ENCODE measurements around the gene LRSAM1.

The LRSAM1 gene

DNA sequence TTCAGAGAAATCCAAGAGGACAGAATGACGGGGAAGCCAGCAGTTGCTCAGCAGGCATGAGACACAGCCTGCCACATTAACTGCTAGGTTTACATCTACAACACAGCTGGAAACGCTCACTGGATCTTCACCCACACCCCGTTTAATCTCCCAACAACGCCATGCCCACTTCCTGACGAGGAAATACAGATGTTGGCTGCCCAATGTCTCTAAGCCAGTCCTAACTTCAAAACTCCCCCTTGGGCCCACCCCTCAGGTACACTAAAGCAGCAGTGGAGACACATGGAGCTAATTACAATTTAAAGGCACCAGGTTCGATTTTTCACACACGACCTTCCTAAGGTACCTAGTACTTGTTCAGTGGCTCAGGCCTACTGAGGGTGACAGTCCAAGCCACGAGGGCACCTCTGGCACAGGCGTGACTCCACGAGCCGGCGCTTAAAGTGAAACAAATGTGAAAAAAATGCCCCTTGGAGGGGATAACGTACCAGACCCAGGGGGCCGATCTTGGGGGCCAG, 1.0 kb upstream of the LRSAM1 start:
- peak overlapping the region; percentile 99 for H3K4me2 ChIP-seq (ENCODE audit: low read depth, low read length)
- TF ChIP-seq EZH2phosphoT487 (IDR thresholded peaks at IDR 0.05; ENCODE audit: low read length) = no peak
- TF ChIP-seq EZH2 (optimal IDR thresholded peaks at IDR 0.05; ENCODE audit: low read depth, low read length) = no peak
- no peak for TF ChIP-seq CTCF (IDR thresholded peaks at IDR 0.05; ENCODE audit: low read length)
- no peaks in the 10 kb centered on the region for H3K9me2 ChIP-seq (replicated peaks; ENCODE audit: insufficient read depth, low read length)
- H3K4me1 ChIP-seq (ENCODE audit: low read length) = peaks cover 12% of the 10 kb centered on the region
- H3K9ac ChIP-seq (ENCODE audit: low read length) = peak overlapping the region; percentile 94
- H3F3A ChIP-seq (ENCODE audit: insufficient read depth, low read length) = peaks cover 58% of the 10 kb centered on the region
- H3K79me2 ChIP-seq (ENCODE audit: low read length) = peaks cover 47% of the 10 kb centered on the region
- DNase-seq = no peak
- H3K27me3 ChIP-seq (replicated peaks; ENCODE audit: insufficient read depth, low read length) = no peaks in the 10 kb centered on the region
- H4K20me1 ChIP-seq (ENCODE audit: insufficient read depth, low read length) = peaks cover 39% of the 10 kb centered on the region
- H3K27ac ChIP-seq (ENCODE audit: low read length) = peak overlapping the region; percentile 83
- H3K36me3 ChIP-seq (replicated peaks; ENCODE audit: insufficient read depth, low read length) = peaks cover 21% of the 10 kb centered on the region
- H3K4me3 ChIP-seq (ENCODE audit: low read length) = peak overlapping the region; percentile 88
- H2AFZ ChIP-seq (ENCODE audit: low read length) = no peak overlapping the region
- H3K9me3 ChIP-seq (replicated peaks; ENCODE audit: insufficient read depth, low read length) = no peaks in the 10 kb centered on the region

DNA sequence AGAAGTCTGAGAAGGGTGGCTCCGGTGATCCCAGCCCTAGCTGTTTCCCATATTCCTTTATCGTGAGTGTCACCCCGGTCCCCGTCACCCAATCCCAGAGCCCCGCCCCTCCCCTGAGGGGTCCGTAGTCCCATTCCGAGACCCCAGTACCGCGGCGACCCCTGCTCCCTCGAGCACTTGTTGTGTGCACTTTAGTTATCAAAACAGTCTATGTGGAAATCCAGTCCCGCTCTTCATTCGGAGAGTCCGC, 223 bp downstream of the LRSAM1 start:
- Histone ChIP-seq H3F3A (ENCODE audit: insufficient read depth, low read length) (peaks cover 46% of the 10 kb centered on the region), H2AFZ (ENCODE audit: low read length) (peak overlapping the region; percentile 99), H3K36me3 (replicated peaks; ENCODE audit: insufficient read depth, low read length) (peaks cover 21% of the 10 kb centered on the region), H3K79me2 (ENCODE audit: low read length) (peaks cover 47% of the 10 kb centered on the region), H4K20me1 (ENCODE audit: insufficient read depth, low read length) (peaks cover 37% of the 10 kb centered on the region), H3K9me2 (replicated peaks; ENCODE audit: insufficient read depth, low read length) (no peaks in the 10 kb centered on the region), H3K27me3 (replicated peaks; ENCODE audit: insufficient read depth, low read length) (no peaks in the 10 kb centered on the region), H3K4me2 (ENCODE audit: low read depth, low read length) (peak overlapping the region; percentile 90), H3K9ac (ENCODE audit: low read length) (peak overlapping the region; percentile 94), H3K27ac (ENCODE audit: low read length) (peak overlapping the region; percentile 83; the same call in 1 of the 2 replicates), H3K4me3 (ENCODE audit: low read length) (peak overlapping the region; percentile 88), H3K9me3 (replicated peaks; ENCODE audit: insufficient read depth, low read length) (no peaks in the 10 kb centered on the region), H3K4me1 (ENCODE audit: low read length) (peaks cover 12% of the 10 kb centered on the region)
- DNase-seq = no peak
- no peak for TF ChIP-seq EZH2phosphoT487 (IDR thresholded peaks at IDR 0.05; ENCODE audit: low read length)
- TF ChIP-seq EZH2 (optimal IDR thresholded peaks at IDR 0.05; ENCODE audit: low read depth, low read length) = no peak
- no peak for TF ChIP-seq CTCF (IDR thresholded peaks at IDR 0.05; ENCODE audit: low read length)

- Histone ChIP-seq H3F3A (ENCODE audit: insufficient read depth, low read length) (peaks cover 40% of the 10 kb centered on the region), H4K20me1 (ENCODE audit: insufficient read depth, low read length) (peaks cover 32% of the 10 kb centered on the region), H3K36me3 (replicated peaks; ENCODE audit: insufficient read depth, low read length) (peaks cover 16% of the 10 kb centered on the region), H3K9me2 (replicated peaks; ENCODE audit: insufficient read depth, low read length) (no peaks in the 10 kb centered on the region), H3K9me3 (replicated peaks; ENCODE audit: insufficient read depth, low read length) (no peaks in the 10 kb centered on the region), H3K27ac (ENCODE audit: low read length) (peak overlapping the region; percentile 83; the same call in 1 of the 2 replicates), H3K4me1 (ENCODE audit: low read length) (peaks cover 12% of the 10 kb centered on the region), H3K4me2 (ENCODE audit: low read depth, low read length) (peak overlapping the region; percentile 90), H3K4me3 (ENCODE audit: low read length) (peak overlapping the region; percentile 88), H3K79me2 (ENCODE audit: low read length) (peaks cover 47% of the 10 kb centered on the region), H3K27me3 (replicated peaks; ENCODE audit: insufficient read depth, low read length) (no peaks in the 10 kb centered on the region), H2AFZ (ENCODE audit: low read length) (peak overlapping the region; percentile 99), H3K9ac (ENCODE audit: low read length) (peak overlapping the region; percentile 94)
- peak; percentile 40 for DNase-seq
- TF ChIP-seq CTCF (IDR thresholded peaks at IDR 0.05; ENCODE audit: low read length) = 0 out of 2 replicates have a peak, but pooled peaks have one; percentile 6
- no peak for TF ChIP-seq EZH2 (optimal IDR thresholded peaks at IDR 0.05; ENCODE audit: low read depth, low read length)
Measured at GRCh38 chr9:127451858-127452656, 747 bp downstream of the LRSAM1 start.

All from MM.1S (cell line).